MV-4-11 (cell line): ENCODE data around the gene ATAD3C.
"Not testable (repeated sequence)": the region's sequence is repeated elsewhere in the genome, so short reads cannot be mapped to it uniquely, and the experiment has no call there.

Experiments used
- DNase-seq: peaks from one replicate; lab custom pipeline; 2025; lab: John Stamatoyannopoulos, UW

The ATAD3C gene

DNA sequence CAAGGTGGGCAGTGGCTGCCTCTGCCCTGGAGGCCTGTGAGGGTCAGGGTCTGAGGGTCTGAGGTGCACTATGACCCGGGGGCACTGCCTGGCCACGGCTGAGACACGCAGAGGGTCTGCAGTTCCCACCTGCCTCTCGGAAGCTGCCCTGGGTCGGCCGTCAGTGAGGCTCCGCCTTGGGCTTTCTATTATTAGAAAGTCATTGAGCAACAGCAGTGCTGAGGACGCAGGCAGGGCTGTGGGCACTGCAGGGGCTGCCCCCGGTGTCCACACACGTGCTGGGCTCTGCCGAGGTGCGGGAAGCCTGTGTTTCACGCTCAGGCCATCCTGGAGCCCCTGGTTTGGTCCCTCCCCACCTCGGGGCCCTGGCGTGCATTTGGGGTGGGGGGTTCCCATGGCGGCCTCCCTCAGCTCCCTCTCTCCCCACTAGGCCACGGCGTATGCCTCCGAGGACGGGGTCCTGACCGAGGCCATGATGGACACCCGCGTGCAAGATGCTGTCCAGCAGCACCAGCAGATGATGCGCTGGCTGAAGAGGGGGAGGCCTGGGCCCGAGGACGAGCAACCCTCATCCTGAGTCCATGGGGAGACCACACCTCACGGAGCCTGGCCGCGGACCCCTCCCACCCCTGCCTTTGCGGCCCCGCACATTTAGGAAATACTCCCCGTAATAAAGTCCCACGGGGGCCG, 59.4 kb downstream of the ATAD3C start:
- not testable (repeated sequence) for DNase-seq

DNA sequence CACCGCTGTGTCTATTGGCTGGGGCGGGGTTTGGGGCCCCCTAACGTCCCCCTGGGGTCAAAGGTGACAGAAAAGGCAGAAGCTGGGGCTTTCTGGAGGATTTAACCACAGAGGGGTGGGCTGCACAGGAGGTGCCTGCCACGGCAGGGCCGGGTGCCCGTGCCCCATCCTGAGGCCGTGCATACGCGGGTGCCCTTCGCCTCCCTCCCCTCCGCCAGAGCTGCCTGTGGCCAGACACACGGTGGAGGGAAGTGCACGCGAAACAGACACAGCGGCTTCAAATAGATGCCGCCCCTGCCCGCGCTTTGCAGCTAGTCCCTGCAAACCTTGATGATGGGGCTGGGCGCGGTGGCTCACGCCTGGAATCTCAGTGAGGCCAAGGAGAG, 60.0 kb downstream of the ATAD3C start:
- not testable (repeated sequence) for DNase-seq

DNA sequence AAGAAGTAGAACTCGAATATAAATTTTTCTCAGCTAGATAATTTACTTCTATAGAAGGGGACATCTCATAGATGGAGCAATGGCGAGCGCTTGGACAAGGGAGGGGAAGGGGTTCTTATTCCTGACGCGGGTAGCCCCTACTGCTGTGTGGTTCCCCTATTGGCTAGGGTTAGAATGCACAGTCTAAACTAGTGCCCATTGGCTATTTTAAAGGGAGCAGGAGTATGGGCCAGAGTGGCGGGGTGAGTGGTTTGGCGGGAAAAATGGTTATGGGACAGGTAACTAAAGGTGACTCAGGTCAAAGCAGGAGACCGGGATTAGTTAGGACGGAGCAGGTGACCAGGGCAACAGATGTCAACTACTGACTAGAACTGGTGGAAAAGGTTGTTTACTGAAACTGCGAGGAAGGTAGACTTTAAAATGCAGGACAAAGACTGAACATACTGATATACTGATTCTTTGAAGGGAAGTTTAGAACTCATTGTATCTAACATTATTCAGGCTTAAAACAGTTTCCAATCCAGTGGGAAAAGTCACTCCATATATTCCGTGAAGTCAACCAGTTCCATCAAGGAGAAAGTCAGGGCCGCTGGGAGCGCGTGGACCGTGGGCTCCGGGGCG, 61.5 kb downstream of the ATAD3C start:
- peak; percentile 28 for DNase-seq

DNA sequence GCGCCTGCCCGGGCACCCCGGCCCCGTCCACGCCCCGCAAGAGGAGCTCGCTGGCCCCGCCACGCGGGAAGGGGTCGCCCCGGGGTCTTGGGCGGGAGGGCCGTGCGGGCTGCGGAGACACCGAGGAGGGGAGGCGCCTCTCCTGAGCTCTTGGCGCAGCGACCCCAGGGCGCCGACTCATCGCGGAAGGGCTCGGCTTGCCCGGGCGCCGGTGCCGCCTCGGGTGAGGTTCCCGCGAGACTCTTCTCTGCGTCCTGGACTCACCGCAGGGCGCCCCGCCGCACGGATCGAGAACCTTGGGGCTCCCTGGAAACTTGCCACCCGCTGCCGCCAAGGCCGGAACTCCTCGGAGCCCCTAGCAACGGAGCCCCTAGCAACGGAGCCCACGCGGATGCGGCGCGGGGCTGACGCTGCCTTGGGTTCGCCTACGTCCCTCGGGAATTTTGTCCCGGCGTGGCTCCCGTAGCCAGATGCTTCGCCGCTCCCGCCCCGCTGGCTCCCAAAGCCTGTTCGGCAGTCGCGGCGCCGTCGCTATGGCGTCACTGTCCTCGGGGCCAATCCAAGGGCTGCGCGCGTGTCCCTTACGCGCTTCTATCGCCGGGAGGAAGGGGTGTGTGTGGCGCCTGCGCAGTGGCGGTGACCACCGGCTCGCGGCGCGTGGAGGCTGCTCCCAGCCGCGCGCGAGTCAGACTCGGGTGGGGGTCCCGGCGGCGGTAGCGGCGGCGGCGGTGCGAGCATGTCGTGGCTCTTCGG, 62.2 kb downstream of the ATAD3C start, which contains the start of gene ATAD3A:
Gene ATAD3A (plus strand): TSS at position 630 of the 753 bp plus-strand sequence. CDS start 107 bp downstream, at position 737.
- DNase-seq: peak; percentile 95

- not testable (repeated sequence) for DNase-seq
Measured at GRCh38 chr1:1512425-1512824, 62.9 kb downstream of the ATAD3C start.

DNA sequence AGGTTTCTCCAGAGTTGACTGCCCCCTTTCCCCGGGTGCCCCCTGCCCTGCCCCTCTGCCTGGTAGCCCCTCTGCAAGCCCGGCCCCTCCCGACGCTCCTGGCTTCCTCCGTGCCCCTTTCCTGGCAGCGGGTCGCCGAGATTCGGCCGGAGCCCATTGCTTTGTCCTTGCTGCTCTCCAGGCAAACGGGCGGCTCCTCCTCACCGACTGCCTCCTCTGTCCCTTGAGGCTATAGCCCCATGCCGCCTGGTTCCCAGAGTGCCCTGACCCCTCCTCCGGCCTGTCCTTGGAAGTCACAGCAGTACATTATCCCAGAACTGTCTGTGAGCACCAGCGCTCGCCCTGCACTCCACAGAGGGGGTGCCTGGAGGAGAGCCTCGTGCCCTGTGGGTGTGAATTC, 64.2 kb downstream of the ATAD3C start:
- not testable (repeated sequence) for DNase-seq

GRCh38 chr1:1514376-1514775, 64.9 kb downstream of the ATAD3C start:
- peak; percentile 38 for DNase-seq

DNA sequence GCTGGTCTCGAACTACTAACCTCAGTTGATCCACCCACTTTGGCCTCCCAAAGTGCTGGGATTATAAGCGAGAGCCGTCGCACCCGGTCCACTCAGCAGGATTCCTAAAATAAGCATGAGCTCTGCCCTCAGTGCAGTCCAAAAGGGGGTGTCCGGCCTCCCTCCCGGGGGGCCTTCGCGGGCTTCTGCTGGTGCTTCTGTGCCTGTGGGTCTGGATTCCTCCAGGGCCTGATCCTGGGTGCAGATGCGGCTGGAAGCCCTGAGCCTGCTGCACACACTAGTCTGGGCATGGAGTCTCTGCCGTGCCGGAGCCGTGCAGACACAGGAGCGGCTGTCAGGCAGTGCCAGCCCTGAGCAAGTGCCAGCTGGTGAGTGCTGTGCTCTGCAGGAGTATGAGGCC, 67.4 kb downstream of the ATAD3C start:
- DNase-seq: not testable (repeated sequence)

DNA sequence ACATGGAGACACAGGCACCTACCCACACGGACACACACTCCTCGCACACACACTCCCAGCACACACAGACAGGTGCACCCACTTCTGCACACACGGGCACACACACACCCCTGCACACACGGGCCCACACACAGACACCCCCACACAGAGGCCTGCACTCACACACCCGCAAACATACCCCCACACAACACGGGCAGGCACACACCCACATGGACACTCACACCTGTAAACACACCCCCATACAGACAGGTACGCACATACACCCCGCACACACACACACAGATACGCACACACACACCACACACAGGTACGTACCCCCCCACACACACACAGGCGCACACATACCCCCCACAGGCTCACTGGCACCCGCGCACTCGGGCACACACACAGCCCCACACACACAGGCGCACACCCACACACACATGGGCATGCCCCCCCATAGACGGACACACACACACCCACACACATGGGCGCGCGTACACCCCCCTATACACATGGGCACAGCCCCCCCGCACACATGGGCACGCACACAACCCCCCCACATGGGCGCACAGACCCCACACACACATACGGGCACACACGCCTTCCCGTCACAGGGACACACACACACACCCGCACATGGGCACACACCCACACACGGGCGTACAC, 68.6 kb downstream of the ATAD3C start:
- no peak for DNase-seq

DNA sequence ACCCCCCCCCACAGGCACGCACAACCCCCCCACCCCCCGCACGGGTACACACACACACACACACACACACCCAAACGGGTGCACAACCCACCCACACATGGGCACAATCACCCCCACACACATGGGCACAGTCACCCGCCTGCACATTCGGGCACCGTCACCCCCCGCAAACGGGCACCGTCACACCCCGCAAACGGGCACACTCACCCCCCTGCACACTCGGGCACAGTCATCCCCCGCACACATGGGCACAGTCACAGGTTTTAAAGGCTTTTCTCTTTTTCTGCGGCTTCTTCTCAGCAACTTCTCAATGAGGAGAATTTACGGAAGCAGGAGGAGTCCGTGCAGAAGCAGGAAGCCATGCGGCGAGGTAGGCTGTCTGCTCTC, 69.1 kb downstream of the ATAD3C start:
- not testable (repeated sequence) for DNase-seq
